Tibial artery (tissue), 4 donors: ENCODE measurements around the gene DCAF6.

Experiments used
- DNase-seq, 2 donors: peaks; one replicate each; pipeline ENCODE4 v3.0.0-alpha.2; 2019
- H3K27ac ChIP-seq, 2 donors: fragments of 200-600 bp; sonication (generic) in 1 of 2; 1 replicate in 1 of 2; 2 replicates in 1 of 2; pipeline ENCODE4 v1.5.1; 2018 to 2019; ENCODE audit warnings: mild to moderate bottlenecking in 1 of 2
- H3K27me3 ChIP-seq, 2 donors: fragments of 200-600 bp; sonication (generic) in 1 of 2; one replicate each; pipeline versions ENCODE4 v1.5.1 to v1.6.0; 2016 to 2019
- H3K36me3 ChIP-seq, 3 donors: fragments of 200-600 bp; sonication (generic) in 2 of 3; one replicate each; pipeline ENCODE4 v1.5.1; 2016 to 2019; ENCODE audit warnings: mild to moderate bottlenecking in 2 of 3
- H3K4me1 ChIP-seq, 4 donors: fragments of 200-600 bp; sonication (generic) in 2 of 4; 1 replicate in 3 of 4; 2 replicates in 1 of 4; pipeline ENCODE4 v1.5.1; 2016 to 2019
- H3K4me3 ChIP-seq, 2 donors: fragments of 200-600 bp; sonication (generic) in 1 of 2; 1 replicate in 1 of 2; 2 replicates in 1 of 2; pipeline ENCODE4 v1.5.1; 2018 to 2019; ENCODE audit warnings: mild to moderate bottlenecking in 2 of 2
- H3K9me3 ChIP-seq, 3 donors: fragments of 200-600 bp; sonication (generic) in 1 of 3; one replicate each; pipeline ENCODE4 v1.5.1; 2016 to 2019
- CTCF ChIP-seq, 2 experiments: fragments of 200-600 bp in 1 of 2; fragments of 450-650 bp in 1 of 2; IDR thresholded peaks; one replicate each; pipeline ENCODE4 v1.5.1; 2017 to 2019; ENCODE audit warnings: antibody characterized with exemption in 2 of 2, mild to moderate bottlenecking in 1 of 2, moderate library complexity in 1 of 2
- intact Hi-C: fragments of 100-400 bp; cut with DNase I; formaldehyde crosslinking; loops from one replicate; pipeline ENCODE4 v1.15.0; 2023; ENCODE audit warnings: low total_unique reads

Gene DCAF6

GRCh38 chr1:167950569-167950968, 14.1 kb downstream of the DCAF6 start:
- Histone ChIP-seq H3K27ac (no peak overlapping the region), H3K27me3 (no peaks in the 10 kb centered on the region), H3K9me3 (no peaks in the 10 kb centered on the region), H3K4me1 (peaks cover 0 to 33% (median 1%) of the 10 kb centered on the region in 4 donors), H3K4me3 (no peak overlapping the region), H3K36me3 (peaks cover 26 to 33% (median 29%) of the 10 kb centered on the region in 3 donors)
- intact Hi-C loops: no loop called here
- no peak for TF ChIP-seq CTCF (IDR thresholded peaks at IDR 0.05)
- no peak for DNase-seq

GRCh38 chr1:167955915-167956314, 19.4 kb downstream of the DCAF6 start:
- Histone ChIP-seq H3K27me3 (no peaks in the 10 kb centered on the region), H3K4me3 (no peak overlapping the region), H3K4me1 (peaks cover 0 to 6% (median 0%) of the 10 kb centered on the region in 4 donors), H3K36me3 (peaks cover 26 to 33% (median 29%) of the 10 kb centered on the region in 3 donors), H3K27ac (no peak overlapping the region), H3K9me3 (no peaks in the 10 kb centered on the region)
- intact Hi-C loops: no loop called here
- no peak for TF ChIP-seq CTCF (IDR thresholded peaks at IDR 0.05)
- DNase-seq: no peak

GRCh38 chr1:167957710-167958109, 21.2 kb downstream of the DCAF6 start:
- Histone ChIP-seq H3K4me1 (no peaks in the 10 kb centered on the region), H3K4me3 (no peak overlapping the region), H3K27ac (no peak overlapping the region), H3K36me3 (peaks cover 18 to 24% (median 22%) of the 10 kb centered on the region in 3 donors), H3K9me3 (no peaks in the 10 kb centered on the region), H3K27me3 (no peaks in the 10 kb centered on the region)
- no peak for DNase-seq
- intact Hi-C loops: no loop called here
- TF ChIP-seq CTCF (IDR thresholded peaks at IDR 0.05): no peak

GRCh38 chr1:167964646-167965045, 28.2 kb downstream of the DCAF6 start:
- Histone ChIP-seq H3K4me3 (no peak overlapping the region), H3K4me1 (peaks cover 0 to 4% (median 0%) of the 10 kb centered on the region in 4 donors), H3K27me3 (no peaks in the 10 kb centered on the region), H3K36me3 (peaks cover 0 to 9% (median 8%) of the 10 kb centered on the region in 3 donors), H3K27ac (no peak overlapping the region), H3K9me3 (no peaks in the 10 kb centered on the region)
- no peak for DNase-seq
- intact Hi-C loops: no loop called here
- no peak for TF ChIP-seq CTCF (IDR thresholded peaks at IDR 0.05)

GRCh38 chr1:167966050-167966449, 29.6 kb downstream of the DCAF6 start:
- intact Hi-C loops: no loop called here
- no peak overlapping the region for H3K27ac ChIP-seq
- H3K4me1 ChIP-seq: peaks cover 0 to 4% (median 0%) of the 10 kb centered on the region in 4 donors
- H3K27me3 ChIP-seq: no peaks in the 10 kb centered on the region
- no peak overlapping the region for H3K4me3 ChIP-seq
- DNase-seq: no peak
- H3K36me3 ChIP-seq: peaks cover 0 to 12% (median 8%) of the 10 kb centered on the region in 3 donors
- no peaks in the 10 kb centered on the region for H3K9me3 ChIP-seq
- no peak for TF ChIP-seq CTCF (IDR thresholded peaks at IDR 0.05)

GRCh38 chr1:167968569-167968968, 32.1 kb downstream of the DCAF6 start:
- Histone ChIP-seq H3K4me3 (no peak overlapping the region), H3K4me1 (peaks cover 0 to 4% (median 0%) of the 10 kb centered on the region in 4 donors), H3K27me3 (no peaks in the 10 kb centered on the region), H3K27ac (no peak overlapping the region), H3K36me3 (peaks cover 0 to 12% (median 12%) of the 10 kb centered on the region in 3 donors), H3K9me3 (no peaks in the 10 kb centered on the region)
- no peak for TF ChIP-seq CTCF (IDR thresholded peaks at IDR 0.05)
- intact Hi-C loops: no loop called here
- no peak for DNase-seq
